Measurements from ENCODE around the gene PRPF38A. TPM values are rescaled to one million over a fixed set of nuclear protein-coding genes. Genes with fewer than 3 reads are reported as not detected.
"Not testable (repeated sequence)": the region's sequence is repeated elsewhere in the genome, so short reads cannot be mapped to it uniquely, and the experiment has no call there.

PRPF38A gene
- total RNA-seq, 1 experiment from 2014 or later, result 11.0 TPM

DNA sequence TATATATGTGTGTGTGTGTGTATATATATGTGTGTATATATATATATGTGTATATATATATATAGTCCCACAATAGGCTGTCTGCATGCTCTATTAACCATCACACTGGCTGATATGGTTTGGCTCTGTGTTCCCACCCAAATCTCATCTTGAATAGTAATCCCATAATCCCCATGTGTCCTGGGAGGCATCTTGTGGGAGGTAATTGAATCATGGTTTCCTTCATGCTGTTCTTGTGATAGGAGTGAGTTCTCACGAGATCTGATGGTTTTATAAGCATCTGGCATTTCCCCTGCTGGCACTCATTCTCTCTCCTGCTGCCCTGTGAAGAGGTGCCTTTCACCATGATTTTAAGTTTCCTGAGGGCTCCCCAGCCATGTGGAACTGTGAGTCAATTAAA lies 34.6 kb upstream of the PRPF38A start:
- DNase-seq (ENCODE audit: low read depth, low spot score); in situ Hi-C loops (cut with HindIII; ENCODE audit: low pct_unique_long_range_greater_than_20kb, low sequenced_read_pairs): not testable (repeated sequence)

DNA sequence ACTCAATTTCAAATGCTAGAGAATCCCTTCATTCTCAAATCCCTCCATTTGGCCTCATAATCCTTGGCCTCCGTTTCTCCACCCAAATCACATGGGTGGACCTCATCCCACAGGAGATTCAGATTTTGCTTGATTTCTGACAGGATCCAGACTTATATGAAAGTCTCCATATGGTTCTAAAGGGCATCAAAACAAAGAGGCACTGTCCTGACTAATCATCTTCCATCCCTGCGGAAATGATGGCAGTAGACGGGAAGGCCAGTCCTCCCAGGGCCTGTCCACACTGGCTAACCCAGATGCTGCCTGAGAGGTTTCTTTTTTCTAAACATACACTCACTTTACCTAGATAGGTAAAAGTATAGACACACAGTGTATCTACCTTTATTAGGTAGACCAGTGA lies 19.0 kb upstream of the PRPF38A start:
- DNase-seq (ENCODE audit: low read depth, low spot score), result peak; percentile 64
- in situ Hi-C loops (cut with HindIII; ENCODE audit: low pct_unique_long_range_greater_than_20kb, low sequenced_read_pairs), result no loop called here

DNA sequence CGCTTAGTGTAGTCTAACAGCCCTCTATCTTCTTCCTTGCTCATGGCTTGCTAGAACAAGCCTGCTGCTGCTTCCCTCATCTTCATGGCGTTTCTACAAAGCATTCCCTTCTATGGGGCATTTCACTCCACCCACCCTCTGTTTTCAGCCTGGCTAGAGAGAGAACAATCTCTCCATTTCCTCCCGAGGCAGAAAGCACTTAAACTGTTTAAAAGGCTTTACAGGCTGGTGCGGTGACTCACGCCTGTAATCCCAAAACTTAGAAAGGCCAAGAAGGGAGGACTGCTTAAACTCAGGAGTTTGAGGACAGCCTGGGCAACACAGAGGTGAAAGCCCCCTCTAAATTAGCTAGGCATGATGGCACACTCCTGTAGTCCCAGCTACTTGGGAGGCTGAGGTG lies 17.9 kb upstream of the PRPF38A start:
- in situ Hi-C loops (cut with HindIII; ENCODE audit: low pct_unique_long_range_greater_than_20kb, low sequenced_read_pairs), result no loop called here
- no peak for DNase-seq (ENCODE audit: low read depth, low spot score)

DNA sequence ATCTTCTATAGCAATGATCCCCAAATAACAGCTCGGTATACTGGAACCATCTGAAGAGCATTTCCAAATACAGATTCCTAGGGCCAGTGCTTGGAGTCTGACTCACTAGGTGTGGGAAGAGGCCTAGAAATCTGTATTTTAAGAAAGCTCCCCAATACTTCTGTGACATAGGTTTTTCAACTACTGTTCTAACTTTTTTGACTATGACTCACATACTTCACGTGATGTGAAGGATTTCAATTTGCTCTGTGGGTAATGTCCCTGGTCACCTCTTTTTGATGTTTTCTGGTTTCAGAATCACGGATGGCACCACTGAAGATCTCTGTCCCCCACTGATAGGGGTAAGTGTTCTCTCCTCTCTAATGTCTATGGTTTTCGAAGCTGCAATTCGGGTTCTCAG lies 11.2 kb upstream of the PRPF38A start:
- no peak for DNase-seq (ENCODE audit: low read depth, low spot score)
- in situ Hi-C loops (cut with HindIII; ENCODE audit: low pct_unique_long_range_greater_than_20kb, low sequenced_read_pairs), result no loop called here

DNA sequence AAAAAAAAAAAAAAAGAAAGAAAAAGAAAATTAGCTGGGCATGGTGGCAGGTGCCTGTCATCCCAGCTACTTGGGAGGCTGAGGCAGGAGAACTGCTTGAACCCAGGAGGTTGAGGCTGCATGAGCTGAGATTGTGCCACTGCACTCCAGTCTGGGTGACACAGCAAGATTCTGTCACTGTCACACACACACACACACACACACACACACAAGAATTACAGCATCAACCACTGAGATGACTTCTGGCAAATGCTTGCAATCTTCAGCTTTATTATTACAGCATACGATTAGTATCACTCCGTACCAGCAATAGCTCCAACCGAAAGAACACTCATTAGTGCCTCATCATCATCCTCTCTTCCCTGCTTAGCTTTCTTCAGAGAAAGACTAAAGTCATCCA lies 4.8 kb upstream of the PRPF38A start:
- in situ Hi-C loops (cut with HindIII; ENCODE audit: low pct_unique_long_range_greater_than_20kb, low sequenced_read_pairs), result no loop called here
- DNase-seq (ENCODE audit: low read depth, low spot score), result no peak

DNA sequence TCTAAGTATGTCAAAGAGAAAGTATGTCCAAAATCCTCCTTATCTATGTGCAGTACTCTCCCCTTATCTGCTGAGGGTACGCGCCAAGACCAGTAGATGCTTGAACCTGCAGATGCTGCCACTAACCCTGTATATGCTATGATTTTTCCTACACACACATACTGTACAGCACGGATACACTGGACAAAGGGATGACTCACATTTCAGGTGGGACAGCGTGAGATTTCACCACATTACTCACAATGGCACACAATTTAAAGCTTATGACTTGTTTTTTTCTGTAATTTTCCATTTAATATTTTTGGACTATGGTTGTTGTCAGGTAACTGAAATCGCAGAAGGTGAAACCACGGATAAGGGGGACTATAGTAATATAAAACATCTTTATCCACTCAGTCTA lies 4.3 kb upstream of the PRPF38A start:
- in situ Hi-C loops (cut with HindIII; ENCODE audit: low pct_unique_long_range_greater_than_20kb, low sequenced_read_pairs), result no loop called here
- DNase-seq (ENCODE audit: low read depth, low spot score), result no peak

DNA sequence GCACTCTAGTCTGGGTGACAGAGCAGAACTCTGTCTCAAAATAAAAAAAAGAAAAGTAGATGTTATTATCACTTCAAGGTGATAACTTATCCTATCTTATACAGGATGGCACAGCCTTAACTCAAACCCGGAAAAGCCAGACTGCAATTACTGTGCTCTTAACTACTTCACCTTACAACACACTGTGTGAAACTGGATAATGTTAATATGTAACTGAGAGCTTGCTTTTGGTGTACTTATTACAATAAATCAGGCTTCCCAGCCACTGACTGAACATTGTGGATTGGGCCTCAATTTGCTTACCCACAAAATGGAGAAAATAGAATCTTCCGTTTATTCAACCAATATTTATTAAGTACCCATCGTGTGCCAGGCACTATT lies 1.6 kb upstream of the PRPF38A start:
- in situ Hi-C loops (cut with HindIII; ENCODE audit: low pct_unique_long_range_greater_than_20kb, low sequenced_read_pairs), result no loop called here
- no peak for DNase-seq (ENCODE audit: low read depth, low spot score)

DNA sequence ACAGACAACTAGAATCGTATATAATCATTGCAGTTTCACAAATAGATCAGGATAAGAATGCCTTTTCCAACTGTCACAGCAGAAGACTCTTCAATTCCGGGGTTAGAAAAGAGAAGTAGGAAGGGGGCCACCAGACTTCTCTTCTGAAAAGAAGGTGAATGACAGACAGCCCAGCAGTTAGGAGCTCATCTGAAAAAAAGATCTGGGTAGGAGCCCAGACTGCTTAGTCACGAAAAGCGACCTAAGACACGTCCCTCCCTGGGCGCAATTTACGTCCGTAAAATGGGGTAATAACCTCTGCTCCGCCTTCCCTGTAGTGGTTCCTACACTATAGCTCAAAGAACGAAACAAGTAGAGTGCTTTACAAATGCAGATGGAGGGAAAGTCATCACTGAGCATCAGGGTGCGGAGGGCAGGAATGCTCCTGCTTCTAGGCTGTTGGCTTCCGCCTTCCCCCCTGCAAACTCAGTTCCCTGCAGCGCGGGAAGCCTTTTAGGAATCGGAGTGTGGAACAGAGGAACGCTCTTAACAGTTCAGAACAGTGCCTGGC lies 761 bp upstream of the PRPF38A start:
- in situ Hi-C loops (cut with HindIII; ENCODE audit: low pct_unique_long_range_greater_than_20kb, low sequenced_read_pairs), result no loop called here
- DNase-seq (ENCODE audit: low read depth, low spot score), result peak; percentile 54

DNA sequence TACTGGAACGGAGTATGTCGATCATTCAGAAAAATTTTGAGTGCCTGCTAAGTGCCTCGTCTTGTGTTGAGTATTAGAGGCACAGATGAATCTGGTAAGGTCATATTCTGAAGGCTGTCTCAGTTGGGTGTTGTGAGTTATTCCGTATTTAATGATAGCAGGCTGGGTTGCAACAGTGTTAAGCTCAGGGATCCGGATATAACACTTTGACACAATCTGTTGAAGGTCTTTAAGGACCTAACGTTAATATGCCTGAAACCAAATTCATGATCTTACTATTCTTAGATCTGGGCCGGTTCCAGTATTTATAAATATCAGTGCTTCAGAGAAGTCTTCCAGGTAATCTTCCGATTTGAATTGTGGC lies 555 bp downstream of the PRPF38A start:
- in situ Hi-C loops (cut with HindIII; ENCODE audit: low pct_unique_long_range_greater_than_20kb, low sequenced_read_pairs), result no loop called here
- no peak for DNase-seq (ENCODE audit: low read depth, low spot score)

DNA sequence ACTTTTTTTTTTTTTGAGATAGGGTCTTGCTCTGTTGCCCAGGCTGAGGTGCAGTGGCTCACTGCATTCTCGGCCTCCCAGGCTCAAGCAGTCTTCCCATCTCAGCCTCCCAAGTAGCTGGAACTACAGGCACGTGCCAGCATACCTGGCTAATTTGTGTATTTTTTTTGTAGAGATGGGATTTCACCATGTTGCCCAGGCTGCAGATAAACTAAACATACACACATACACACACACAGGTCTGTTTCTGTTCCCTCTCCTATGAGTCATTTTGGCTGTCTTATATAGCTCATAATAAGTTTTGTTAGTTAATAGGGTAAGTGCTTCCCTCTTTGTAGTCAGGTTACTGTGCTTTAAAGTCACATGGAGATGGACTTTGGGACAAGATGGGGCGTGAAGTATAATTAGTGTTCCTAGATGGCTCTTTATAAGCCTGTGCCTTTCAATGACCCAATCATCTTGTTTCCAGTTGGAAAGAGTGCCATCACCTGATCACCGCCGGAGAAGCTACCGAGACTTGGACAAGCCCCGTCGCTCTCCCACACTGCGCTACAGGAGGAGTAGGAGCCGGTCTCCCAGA lies 9.1 kb downstream of the PRPF38A start:
- no peak for DNase-seq (ENCODE audit: low read depth, low spot score)
- in situ Hi-C loops (cut with HindIII; ENCODE audit: low pct_unique_long_range_greater_than_20kb, low sequenced_read_pairs), result no loop called here

DNA sequence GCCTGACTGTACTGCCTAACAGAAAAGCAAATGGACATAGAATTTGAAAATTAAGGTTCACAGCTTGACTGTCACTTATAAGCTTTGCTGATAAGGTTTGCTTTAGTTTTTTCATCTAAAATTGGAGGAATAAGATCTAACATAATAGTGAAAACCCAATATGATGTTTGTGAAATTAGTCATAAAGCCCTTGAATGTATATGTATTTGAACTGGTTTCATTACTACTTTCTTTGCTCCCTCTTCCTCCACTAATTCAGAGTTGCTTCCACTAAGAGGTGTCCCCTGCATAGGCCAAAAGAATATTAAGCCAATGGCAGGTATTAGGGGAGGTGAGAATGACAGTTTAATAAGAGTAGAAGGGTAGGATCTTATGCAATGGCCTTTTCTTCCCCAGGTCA lies 10.5 kb downstream of the PRPF38A start:
- no peak for DNase-seq (ENCODE audit: low read depth, low spot score)
- in situ Hi-C loops (cut with HindIII; ENCODE audit: low pct_unique_long_range_greater_than_20kb, low sequenced_read_pairs), result no loop called here

DNA sequence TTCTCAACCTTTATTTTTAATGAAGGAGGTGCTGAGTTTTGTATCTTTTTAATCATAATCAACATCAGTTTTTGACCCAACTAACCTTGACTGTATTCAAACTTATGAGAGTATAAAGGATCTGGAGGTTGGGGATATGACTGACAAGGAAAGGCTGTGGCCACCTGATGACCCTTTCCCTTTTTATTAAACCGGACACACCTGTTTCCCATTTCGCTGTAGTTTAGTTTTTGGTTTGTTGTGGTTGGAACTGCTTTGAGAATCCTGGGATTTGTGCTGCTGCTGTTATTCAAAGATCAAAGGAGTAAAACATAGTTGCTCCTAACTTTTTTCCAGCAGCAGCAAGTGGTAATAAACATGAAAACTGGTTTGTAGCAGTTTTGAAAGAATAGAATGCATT lies 12.4 kb downstream of the PRPF38A start:
- DNase-seq (ENCODE audit: low read depth, low spot score), result no peak

DNA sequence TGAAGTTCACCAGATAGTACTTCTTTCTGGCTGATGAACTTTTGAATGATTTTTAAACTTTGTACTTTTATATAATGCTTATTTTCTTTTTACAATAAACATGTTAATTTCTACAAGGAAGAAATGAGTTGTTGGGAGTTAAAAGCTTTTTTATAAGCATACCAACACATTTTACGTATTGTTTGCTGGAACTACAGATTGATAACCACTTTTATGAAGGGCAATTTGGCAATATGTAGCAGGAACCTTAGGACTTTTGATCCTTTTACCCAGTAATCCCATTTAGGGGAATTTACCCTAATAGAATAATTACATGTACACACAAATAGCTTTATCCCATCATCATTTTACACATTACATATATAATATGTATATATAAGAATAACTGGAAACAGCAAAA lies 16.3 kb downstream of the PRPF38A start:
- in situ Hi-C loops (cut with HindIII; ENCODE audit: low pct_unique_long_range_greater_than_20kb, low sequenced_read_pairs), result no loop called here
- DNase-seq (ENCODE audit: low read depth, low spot score), result no peak

More for the DNA sequence above, 12.4 kb downstream of the PRPF38A start:
- in situ Hi-C loops (cut with HindIII; ENCODE audit: low pct_unique_long_range_greater_than_20kb, low sequenced_read_pairs), result no loop called here

DNA sequence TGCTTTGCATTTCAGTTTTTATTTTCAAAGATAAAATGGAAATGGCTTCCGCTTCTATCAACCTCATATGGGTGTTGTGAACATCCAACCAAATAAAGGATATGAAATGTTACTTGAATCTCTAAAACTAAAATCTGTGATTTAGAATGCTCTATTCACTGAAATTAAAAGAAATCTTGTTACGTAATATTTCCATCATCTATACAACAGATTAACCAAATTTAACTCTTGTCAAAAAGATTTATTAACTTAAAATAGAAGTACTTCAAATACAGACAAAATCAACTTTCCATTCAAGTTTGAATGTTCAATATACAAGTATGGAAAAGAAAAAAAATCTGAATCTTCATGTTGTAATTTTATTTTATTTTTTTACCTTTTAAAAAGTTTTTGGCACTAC lies 18.7 kb downstream of the PRPF38A start:
- in situ Hi-C loops (cut with HindIII; ENCODE audit: low pct_unique_long_range_greater_than_20kb, low sequenced_read_pairs), result no loop called here
- no peak for DNase-seq (ENCODE audit: low read depth, low spot score)

DNA sequence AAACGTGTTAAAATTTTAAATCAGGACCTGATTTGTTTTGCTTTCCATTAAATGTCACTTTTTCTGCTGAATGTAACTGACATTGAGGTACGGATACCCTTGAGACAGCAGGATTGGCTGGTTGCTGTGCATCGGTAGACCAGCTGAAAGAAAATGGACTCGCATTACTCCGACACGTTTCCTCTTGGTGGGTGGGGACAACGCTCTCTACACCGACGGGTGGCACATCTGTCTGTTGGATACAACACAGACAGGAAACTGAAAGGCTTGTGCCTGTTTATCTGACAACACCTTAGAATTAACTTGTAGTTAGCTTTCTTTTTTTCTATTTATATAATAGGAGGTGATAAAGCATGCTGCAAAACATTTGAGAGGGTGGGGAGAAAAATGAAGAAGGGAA lies 19.4 kb downstream of the PRPF38A start:
- no peak for DNase-seq (ENCODE audit: low read depth, low spot score)
- in situ Hi-C loops (cut with HindIII; ENCODE audit: low pct_unique_long_range_greater_than_20kb, low sequenced_read_pairs), result no loop called here

DNA sequence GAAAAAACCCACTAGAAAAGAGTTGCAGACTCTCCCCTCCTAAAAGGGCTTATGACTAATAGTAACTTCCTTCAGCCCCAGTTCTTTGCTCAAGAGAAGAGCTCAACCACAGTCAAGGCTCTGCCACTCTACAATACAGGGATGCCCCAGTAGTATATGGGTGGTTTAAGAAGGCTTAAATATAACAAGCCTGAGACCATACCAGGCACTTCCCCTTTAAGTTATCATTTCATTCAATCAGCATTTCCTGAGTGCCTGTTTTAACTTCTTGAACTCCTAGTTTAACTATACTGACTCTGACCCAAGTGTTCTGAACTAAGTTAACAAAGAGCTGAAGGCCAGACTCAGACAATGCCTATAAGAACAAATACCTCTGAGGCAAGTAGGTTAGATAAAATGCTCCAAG lies 19.8 kb downstream of the PRPF38A start:
- DNase-seq (ENCODE audit: low read depth, low spot score), result no peak
- in situ Hi-C loops (cut with HindIII; ENCODE audit: low pct_unique_long_range_greater_than_20kb, low sequenced_read_pairs), result no loop called here

DNA sequence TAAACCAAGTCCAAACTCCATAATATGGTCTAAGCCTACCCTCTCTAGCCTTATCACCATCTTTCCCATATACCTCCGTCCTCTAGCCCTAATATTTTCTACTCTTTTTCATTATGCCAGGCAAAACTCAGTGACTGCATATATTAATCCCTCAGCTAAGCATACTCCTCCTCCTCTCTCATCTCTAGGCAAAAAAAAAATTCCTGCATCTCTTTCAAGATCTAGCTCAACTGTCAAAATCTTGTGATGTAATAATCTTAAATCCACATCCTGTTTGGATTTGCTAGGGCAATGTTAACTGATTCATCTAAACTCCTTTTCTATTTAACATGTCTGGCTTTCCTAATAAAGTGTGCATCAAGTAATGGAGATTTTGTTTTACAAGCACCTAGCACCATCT lies 20.4 kb downstream of the PRPF38A start:
- in situ Hi-C loops (cut with HindIII; ENCODE audit: low pct_unique_long_range_greater_than_20kb, low sequenced_read_pairs), result no loop called here
- no peak for DNase-seq (ENCODE audit: low read depth, low spot score)

DNA sequence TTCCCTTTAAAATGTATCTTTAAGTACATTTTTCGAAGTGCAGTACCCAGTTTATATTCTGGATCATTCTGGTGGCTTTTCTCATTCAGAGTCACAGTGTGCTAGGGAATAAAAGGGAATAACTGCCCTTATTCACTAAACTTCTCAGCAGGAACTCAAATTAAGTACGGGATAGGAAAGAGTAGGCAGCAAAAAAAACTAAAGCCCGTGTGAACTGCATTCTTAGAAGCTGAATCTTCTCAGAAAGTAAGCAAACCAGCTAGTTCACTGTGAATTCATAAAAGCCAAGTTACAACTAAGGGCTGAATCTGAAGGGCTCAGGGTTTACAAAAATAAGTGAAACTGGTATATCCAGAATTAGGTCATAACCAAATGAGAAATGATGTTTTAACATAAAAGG lies 22.0 kb downstream of the PRPF38A start:
- no peak for DNase-seq (ENCODE audit: low read depth, low spot score)
- in situ Hi-C loops (cut with HindIII; ENCODE audit: low pct_unique_long_range_greater_than_20kb, low sequenced_read_pairs), result no loop called here

DNA sequence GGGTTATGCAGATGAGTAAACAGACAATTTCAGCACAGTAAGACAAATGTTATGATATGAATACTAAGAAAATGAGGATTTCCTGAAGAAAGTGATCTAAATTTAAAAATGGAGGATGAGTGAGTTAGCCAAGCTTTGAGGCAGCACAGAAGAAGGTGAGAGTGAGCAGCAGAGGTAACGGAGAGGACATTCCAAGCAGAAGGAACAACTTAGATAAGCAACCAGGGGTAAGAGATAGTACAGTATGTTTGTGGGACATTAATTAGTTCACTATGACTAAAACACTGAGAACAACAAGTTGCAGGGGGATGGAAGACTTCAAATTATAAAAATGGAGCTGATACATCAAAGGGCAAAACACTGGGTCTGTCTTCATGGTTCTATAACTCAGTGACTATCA lies 22.8 kb downstream of the PRPF38A start:
- no peak for DNase-seq (ENCODE audit: low read depth, low spot score)
- in situ Hi-C loops (cut with HindIII; ENCODE audit: low pct_unique_long_range_greater_than_20kb, low sequenced_read_pairs), result no loop called here

DNA sequence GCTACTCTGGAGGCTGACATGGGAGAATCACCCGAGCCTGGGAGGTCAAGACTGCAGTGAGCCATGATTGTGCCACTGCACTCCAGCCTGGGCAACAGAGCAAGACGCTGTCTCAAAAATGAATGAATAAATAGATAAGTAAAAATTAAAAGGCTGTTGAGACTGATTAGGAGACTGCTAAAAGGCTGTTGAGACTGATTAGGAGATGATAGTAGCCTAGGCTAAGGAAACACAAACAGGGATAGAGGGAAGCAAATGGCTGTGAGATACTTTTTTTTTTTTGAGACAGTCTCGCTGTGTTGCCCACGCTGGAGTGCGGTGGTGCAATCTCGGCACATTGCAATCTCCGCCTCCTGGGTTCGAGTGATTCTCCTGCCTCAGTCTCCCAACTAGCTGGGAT lies 28.4 kb downstream of the PRPF38A start:
- DNase-seq (ENCODE audit: low read depth, low spot score), result no peak
- in situ Hi-C loops (cut with HindIII; ENCODE audit: low pct_unique_long_range_greater_than_20kb, low sequenced_read_pairs), result no loop called here

Data from SK-MEL-5 (cell line).